RWPE1 (cell line): ENCODE measurements around the gene TINAG.

Experiments
- CTCF ChIA-PET: fragments of 350-600 bp; sonication (Branson Sonifier 250); formaldehyde crosslinking; extraction: SDS; loops from one replicate; lab custom pipeline; 2021; lab: Yijun Ruan, JAX
- POLR2A ChIA-PET: fragments of 400-600 bp; formaldehyde crosslinking; extraction: SDS; loops from one replicate; lab custom pipeline; 2020; ENCODE audit warnings: antibody characterized with exemption; ENCODE audit not compliant: low non-redundant PET; lab: Yijun Ruan, JAX
- DNase-seq: peaks from one replicate; pipeline ENCODE4 v3.0.0; 2012; ENCODE audit warnings: low spot score
- H3K27ac ChIP-seq: fragments of 450-650 bp; 2 replicates; pipeline ENCODE4 v1.5.1; 2017
- TF ChIP-seq, protein P1 (sequence below): fragments of 450-650 bp; conservative IDR thresholded peaks from 2 replicates; pipeline ENCODE4 v1.5.1; 2017; ENCODE audit warnings: low read depth, mild to moderate bottlenecking

TINAG gene

DNA sequence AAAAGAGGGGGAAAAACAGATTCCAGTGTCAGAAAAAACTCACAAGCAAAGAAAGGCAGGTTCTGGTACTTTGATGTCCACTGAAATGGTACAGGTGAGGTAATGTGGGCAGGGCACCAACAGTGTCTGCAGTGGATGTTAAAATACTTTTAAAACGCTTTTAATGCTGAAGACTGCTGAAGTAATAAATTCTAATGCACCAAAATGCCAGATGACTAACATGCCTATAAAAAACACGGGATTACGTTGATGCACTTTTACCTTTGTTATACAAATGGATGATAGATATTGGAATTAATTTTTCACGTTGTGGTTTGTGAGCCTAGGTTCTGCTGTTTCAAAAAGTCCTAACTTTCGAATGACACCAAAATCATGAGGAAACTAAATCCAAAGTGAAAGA, 83.3 kb downstream of the TINAG start:
- ChIA-PET CTCF (interaction anchor here (0.5 to 0.9 kb wide), 2 partner anchors 75 to 738 kb away, joined by 3 read pairs; no protein-coding TSS in a partner anchor), POLR2A (no interaction called here)
- no peak overlapping the region for H3K27ac ChIP-seq
- TF ChIP-seq, protein P1, sequence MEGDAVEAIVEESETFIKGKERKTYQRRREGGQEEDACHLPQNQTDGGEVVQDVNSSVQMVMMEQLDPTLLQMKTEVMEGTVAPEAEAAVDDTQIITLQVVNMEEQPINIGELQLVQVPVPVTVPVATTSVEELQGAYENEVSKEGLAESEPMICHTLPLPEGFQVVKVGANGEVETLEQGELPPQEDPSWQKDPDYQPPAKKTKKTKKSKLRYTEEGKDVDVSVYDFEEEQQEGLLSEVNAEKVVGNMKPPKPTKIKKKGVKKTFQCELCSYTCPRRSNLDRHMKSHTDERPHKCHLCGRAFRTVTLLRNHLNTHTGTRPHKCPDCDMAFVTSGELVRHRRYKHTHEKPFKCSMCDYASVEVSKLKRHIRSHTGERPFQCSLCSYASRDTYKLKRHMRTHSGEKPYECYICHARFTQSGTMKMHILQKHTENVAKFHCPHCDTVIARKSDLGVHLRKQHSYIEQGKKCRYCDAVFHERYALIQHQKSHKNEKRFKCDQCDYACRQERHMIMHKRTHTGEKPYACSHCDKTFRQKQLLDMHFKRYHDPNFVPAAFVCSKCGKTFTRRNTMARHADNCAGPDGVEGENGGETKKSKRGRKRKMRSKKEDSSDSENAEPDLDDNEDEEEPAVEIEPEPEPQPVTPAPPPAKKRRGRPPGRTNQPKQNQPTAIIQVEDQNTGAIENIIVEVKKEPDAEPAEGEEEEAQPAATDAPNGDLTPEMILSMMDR, result no peak
- DNase-seq, result no peak

DNA sequence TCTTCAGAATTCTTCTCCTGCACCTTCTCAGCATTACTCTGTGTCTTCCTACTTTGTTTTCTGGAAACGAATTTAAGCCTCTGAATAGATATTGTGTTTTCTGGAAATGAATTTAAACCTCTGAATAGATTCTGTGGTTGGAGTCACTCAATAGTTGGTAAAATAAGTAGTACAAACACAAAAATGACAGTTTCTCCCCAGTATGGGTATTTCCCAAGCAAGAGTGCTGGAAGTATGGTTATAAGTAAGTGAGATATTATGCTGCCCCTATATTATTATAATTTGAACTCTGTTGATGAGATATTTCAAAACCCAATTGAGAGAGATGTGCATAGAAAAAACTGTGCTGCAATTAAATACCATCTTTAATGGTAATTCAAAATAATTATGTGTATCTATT, 94.9 kb downstream of the TINAG start:
- H3K27ac ChIP-seq, result no peak overlapping the region
- ChIA-PET POLR2A (no interaction called here), CTCF (no interaction called here)
- TF ChIP-seq, protein P1, result no peak
- no peak for DNase-seq

- TF ChIP-seq, protein P1, result no peak
- no peak overlapping the region for H3K27ac ChIP-seq
- DNase-seq, result no peak
- ChIA-PET POLR2A (no interaction called here), CTCF (no interaction called here)
Measured at GRCh38 chr6:54404791-54405190, 96.5 kb downstream of the TINAG start.

DNA sequence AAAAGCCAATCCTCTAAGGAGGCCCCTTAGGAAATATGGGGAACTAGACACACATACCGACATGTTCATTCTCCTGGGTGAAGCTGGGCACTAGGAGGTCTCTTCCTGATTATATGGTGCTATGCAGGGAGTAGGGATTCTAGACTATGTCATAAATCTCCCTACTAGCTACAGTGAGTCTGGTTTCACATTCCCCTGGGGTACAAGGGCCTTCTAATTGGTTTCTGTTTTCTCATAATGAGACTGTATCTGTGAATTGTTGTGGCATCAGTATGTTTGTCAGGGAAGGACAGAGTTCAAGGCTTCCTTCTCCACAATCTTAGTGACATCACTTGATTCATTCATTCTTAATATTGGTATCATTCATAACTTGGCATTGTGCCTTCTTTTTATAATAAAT, 103.5 kb downstream of the TINAG start:
- no peak for DNase-seq
- ChIA-PET POLR2A (no interaction called here), CTCF (interaction anchor here (0.5 to 0.8 kb wide), 2 partner anchors 46 to 167 kb away, joined by 3 read pairs; no protein-coding TSS in a partner anchor)
- TF ChIP-seq, protein P1, result no peak
- no peak overlapping the region for H3K27ac ChIP-seq

DNA sequence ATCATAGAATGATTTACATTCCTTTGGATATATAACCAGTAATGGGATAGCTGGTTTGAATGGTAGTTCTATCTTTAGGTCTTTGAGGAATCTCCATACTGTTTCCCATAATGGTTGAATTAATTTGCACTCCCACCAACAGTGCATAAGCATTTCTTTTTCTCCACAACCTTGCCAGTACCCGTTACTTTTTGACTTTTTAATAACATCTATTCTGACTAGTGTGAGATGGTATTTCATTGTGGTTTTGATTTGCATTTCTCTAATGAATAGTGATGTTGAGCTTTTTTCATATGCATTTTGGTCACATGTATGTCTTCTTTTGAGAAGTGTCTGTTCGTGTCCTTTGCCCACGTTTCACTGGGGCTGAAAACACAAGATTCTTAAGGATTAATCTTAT, 107.3 kb downstream of the TINAG start:
- no peak overlapping the region for H3K27ac ChIP-seq
- DNase-seq, result no peak
- ChIA-PET CTCF (interaction anchor here (0.6 kb wide), 1 partner anchor 644 kb away, joined by 3 read pairs; no protein-coding TSS in a partner anchor), POLR2A (no interaction called here)
- TF ChIP-seq, protein P1, result no peak

DNA sequence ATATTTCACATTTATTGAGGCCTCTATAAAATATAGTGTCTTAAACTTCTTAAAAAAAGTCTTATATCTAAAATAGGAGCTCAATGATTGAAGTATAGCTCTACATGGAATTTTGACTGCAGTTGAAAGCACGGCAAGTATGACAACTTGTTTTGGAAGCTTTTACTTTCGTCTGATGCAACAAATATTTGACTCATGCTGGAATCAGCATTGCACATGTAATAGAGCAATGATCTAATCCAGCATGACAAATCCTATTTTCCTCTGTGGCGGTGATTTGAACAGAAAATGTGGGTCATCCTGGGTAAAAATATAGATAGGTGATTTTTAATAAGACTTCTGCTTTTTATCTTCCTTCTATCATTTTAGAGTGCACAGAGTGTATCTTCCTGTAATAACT, 111.6 kb downstream of the TINAG start:
- no peak overlapping the region for H3K27ac ChIP-seq
- TF ChIP-seq, protein P1, result no peak
- POLR2A ChIA-PET, result no interaction called here
- CTCF ChIA-PET, result interaction anchor here (1.3 kb wide), 1 partner anchor 175 kb away, joined by 3 read pairs; no protein-coding TSS in a partner anchor
- DNase-seq, result peak; percentile 70
